Prostate gland (tissue), 2 donors: ENCODE measurements around the gene CORIN.

Experiments
- POLR2A ChIP-seq: fragments of 450-650 bp; IDR thresholded peaks from one replicate; pipeline ENCODE4 v1.6.1; 2016; ENCODE audit warnings: antibody characterized with exemption, mild to moderate bottlenecking
- POLR2AphosphoS5 ChIP-seq: sonication (generic); formaldehyde crosslinking; IDR thresholded peaks from one replicate; pipeline ENCODE4 v1.6.1; 2017; ENCODE audit warnings: antibody characterized with exemption
- TF ChIP-seq, protein P1 (sequence below), 4 experiments: fragments of 200-600 bp in 2 of 4; fragments of 450-650 bp in 2 of 4; sonication (generic) in 2 of 4; IDR thresholded peaks; 1 replicate in 3 of 4; 2 replicates in 1 of 4; pipeline ENCODE4 v1.5.1; 2016 to 2019; ENCODE audit warnings: antibody characterized with exemption in 4 of 4, mild to moderate bottlenecking in 2 of 4, moderate library complexity in 2 of 4

DNA sequence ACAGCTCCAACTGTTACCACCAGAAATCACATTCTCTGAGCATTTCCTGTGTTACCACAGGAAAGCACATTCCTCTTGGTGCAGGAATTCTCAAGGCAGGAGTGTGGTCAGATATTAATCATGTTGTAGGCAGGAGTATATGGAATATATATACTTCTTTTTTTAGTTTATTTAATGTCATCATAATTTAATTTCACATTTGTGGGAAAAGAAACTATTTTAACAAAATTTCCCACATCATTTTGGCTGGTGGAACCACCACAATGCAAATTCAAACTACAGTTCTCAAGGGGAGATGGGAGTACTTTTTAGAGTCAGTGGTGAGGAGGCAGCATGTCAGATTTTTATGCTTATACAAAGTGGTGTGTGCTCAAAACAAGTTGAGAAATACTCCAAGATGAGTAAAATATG, 213.8 kb downstream of the CORIN start:
- TF ChIP-seq, protein P1, sequence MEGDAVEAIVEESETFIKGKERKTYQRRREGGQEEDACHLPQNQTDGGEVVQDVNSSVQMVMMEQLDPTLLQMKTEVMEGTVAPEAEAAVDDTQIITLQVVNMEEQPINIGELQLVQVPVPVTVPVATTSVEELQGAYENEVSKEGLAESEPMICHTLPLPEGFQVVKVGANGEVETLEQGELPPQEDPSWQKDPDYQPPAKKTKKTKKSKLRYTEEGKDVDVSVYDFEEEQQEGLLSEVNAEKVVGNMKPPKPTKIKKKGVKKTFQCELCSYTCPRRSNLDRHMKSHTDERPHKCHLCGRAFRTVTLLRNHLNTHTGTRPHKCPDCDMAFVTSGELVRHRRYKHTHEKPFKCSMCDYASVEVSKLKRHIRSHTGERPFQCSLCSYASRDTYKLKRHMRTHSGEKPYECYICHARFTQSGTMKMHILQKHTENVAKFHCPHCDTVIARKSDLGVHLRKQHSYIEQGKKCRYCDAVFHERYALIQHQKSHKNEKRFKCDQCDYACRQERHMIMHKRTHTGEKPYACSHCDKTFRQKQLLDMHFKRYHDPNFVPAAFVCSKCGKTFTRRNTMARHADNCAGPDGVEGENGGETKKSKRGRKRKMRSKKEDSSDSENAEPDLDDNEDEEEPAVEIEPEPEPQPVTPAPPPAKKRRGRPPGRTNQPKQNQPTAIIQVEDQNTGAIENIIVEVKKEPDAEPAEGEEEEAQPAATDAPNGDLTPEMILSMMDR (IDR thresholded peaks at IDR 0.05) = no peak
- no peak for TF ChIP-seq POLR2AphosphoS5
- TF ChIP-seq POLR2A = no peak
